Naive thymus-derived CD4-positive, alpha-beta T cell (primary cell): ENCODE data around the gene GCDH. TPM values are rescaled to one million over a fixed set of nuclear protein-coding genes. Genes with fewer than 3 reads are reported as not detected.

Experiments
- ATAC-seq: fragments of 150-1000 bp; cut with Tn5 transposase; 2 replicates; pipeline ENCODE4 v1.10.0; 2021; ENCODE audit warnings: mild to moderate bottlenecking, moderate library complexity
- CTCF ChIA-PET: fragments of 350-600 bp; sonication (Branson Sonifier 250); formaldehyde crosslinking; loops from one replicate; lab custom pipeline; 2021; ENCODE audit warnings: antibody characterized with exemption; lab: Charles Lee
- POLR2A ChIA-PET: fragments of 350-600 bp; sonication (Branson Sonifier 250); formaldehyde crosslinking; loops from one replicate; lab custom pipeline; 2021; ENCODE audit warnings: antibody characterized with exemption, inconsistent platforms; lab: Charles Lee
- DNase-seq, 9 donors: peaks; one replicate each; pipeline versions ENCODE4 v3.0.0 to v3.0.0-alpha.2; 2020 to 2022; ENCODE audit warnings: mixed read lengths in 1 of 9
- H3K27ac ChIP-seq: one replicate; pipeline ENCODE4 v1.7.0; 2013; ENCODE audit warnings: mild to moderate bottlenecking, low read depth, low read length, moderate library complexity
- H3K27me3 ChIP-seq, 2 donors: one replicate each; pipeline ENCODE4 v1.7.0; 2013; ENCODE audit warnings: low read length in 2 of 2, mild to moderate bottlenecking in 2 of 2, moderate library complexity in 2 of 2; ENCODE audit not compliant: control insufficient read depth in 2 of 2, insufficient read depth in 2 of 2
- H3K36me3 ChIP-seq, 3 experiments: 1 replicate in 2 of 3; 2 replicates in 1 of 3; pipeline ENCODE4 v1.7.0; 2013; ENCODE audit warnings: low read length in 3 of 3, mild to moderate bottlenecking in 3 of 3, moderate library complexity in 1 of 3; ENCODE audit not compliant: insufficient read depth in 3 of 3, control insufficient read depth in 2 of 3
- H3K4me1 ChIP-seq, 2 donors: one replicate each; pipeline ENCODE4 v1.7.0; 2013; ENCODE audit warnings: low read length in 2 of 2, mild to moderate bottlenecking in 2 of 2, moderate library complexity in 1 of 2; ENCODE audit not compliant: control insufficient read depth in 2 of 2, insufficient read depth in 2 of 2
- H3K4me3 ChIP-seq: 2 replicates; pipeline ENCODE4 v1.7.0; 2013; ENCODE audit warnings: mild to moderate bottlenecking, low read length
- H3K9me3 ChIP-seq, 3 experiments: 1 replicate in 2 of 3; 2 replicates in 1 of 3; pipeline ENCODE4 v1.7.0; 2013; ENCODE audit warnings: low read length in 3 of 3; ENCODE audit not compliant: control insufficient read depth in 2 of 3
- H3K27ac Mint-ChIP-seq, 9 donors: one replicate each; pipeline ENCODE4 v1.8.0; 2020 to 2022; ENCODE audit warnings: mixed read lengths in 9 of 9, mild to moderate bottlenecking in 8 of 9, moderate library complexity in 5 of 9, inconsistent platforms in 2 of 9
- H3K27me3 Mint-ChIP-seq, 5 donors: one replicate each; pipeline ENCODE4 v1.8.0; 2021 to 2022; ENCODE audit warnings: mixed read lengths in 5 of 5, mild to moderate bottlenecking in 1 of 5
- H3K36me3 Mint-ChIP-seq, 5 donors: one replicate each; pipeline ENCODE4 v1.8.0; 2020 to 2022; ENCODE audit warnings: mixed read lengths in 5 of 5, mild to moderate bottlenecking in 3 of 5, inconsistent platforms in 1 of 5
- H3K4me1 Mint-ChIP-seq, 7 donors: one replicate each; pipeline ENCODE4 v1.8.0; 2020 to 2022; ENCODE audit warnings: mixed read lengths in 7 of 7, mild to moderate bottlenecking in 3 of 7, inconsistent platforms in 1 of 7
- H3K4me3 Mint-ChIP-seq, 10 donors: one replicate each; pipeline ENCODE4 v1.8.0; 2020 to 2022; ENCODE audit warnings: mild to moderate bottlenecking in 10 of 10, mixed read lengths in 10 of 10, moderate library complexity in 6 of 10, inconsistent platforms in 2 of 10
- H3K9me3 Mint-ChIP-seq, 11 donors: one replicate each; pipeline ENCODE4 v1.8.0; 2020 to 2022; ENCODE audit warnings: mixed read lengths in 11 of 11, mild to moderate bottlenecking in 4 of 11, inconsistent platforms in 1 of 11, moderate library complexity in 1 of 11
- intact Hi-C, 2 donors: fragments of 100-400 bp; cut with micrococcal nuclease; formaldehyde crosslinking; loops; one replicate each; pipeline ENCODE4 v1.15.1; 2023
- microRNA-seq: library from miRNA; unstranded; fragments of <30 nt; microRNA quantifications from one replicate; pipeline ENCODE4 v1.2.0, GENCODE V29; 2022; ENCODE audit warnings: borderline microRNAs expressed
- polyA plus RNA-seq, 2 donors: library from polyadenylated mRNA; unstranded; fragments of 300-500 nt; fragmentation: Illumina TruSeq; gene quantifications; one replicate each; pipeline ENCODE4 v1.2.3, GENCODE V29; 2021
- total RNA-seq, 6 experiments: library from RNA in 5 of 6; stranded (reverse) in 5 of 6; gene quantifications; 1 replicate in 5 of 6; 2 replicates in 1 of 6; pipeline ENCODE4 v1.2.3 and lab custom pipeline; 2021 to 2026

The GCDH gene
- total and polyA plus RNA-seq, 7 experiments from 2014 or later: 22.0 to 74.2 (median 44.8) TPM

GRCh38 chr19:12947702-12948611, 57.0 kb downstream of the GCDH start:
- Mint-ChIP-seq H3K36me3 (peaks cover 0 to 43% (median 15%) of the 10 kb centered on the region in 5 donors), H3K9me3 (peaks cover 0 to 4% (median 0%) of the 10 kb centered on the region in 11 donors), H3K27ac (peak overlapping the region in 4 of 9 donors; percentile 34 to 90 (median 68)), H3K4me1 (peaks cover 19 to 51% (median 34%) of the 10 kb centered on the region in 7 donors), H3K4me3 (peak overlapping the region in 3 of 10 donors; percentile 1 to 35 (median 25)), H3K27me3 (peaks cover 0 to 3% (median 0%) of the 10 kb centered on the region in 5 donors)
- ChIA-PET POLR2A (interaction anchor here (0.7 to 2.3 kb wide), 7 partner anchors 9 to 69 kb away, joined by 3 to 15 read pairs (median 7); partner anchors contain the start of genes CALR, FARSA, GADD45GIP1 and GCDH), CTCF (interaction anchor here (1.6 kb wide), 1 partner anchor 17 kb away, joined by 6 read pairs; no protein-coding TSS in a partner anchor)
- Histone ChIP-seq H3K36me3 (peaks cover 13 to 76% (median 34%) of the 10 kb centered on the region in 3 experiments), H3K4me1 (peaks cover 15 to 23% of the 10 kb centered on the region in 2 donors), H3K27ac (peak overlapping the region; percentile 86), H3K9me3 (no peaks in the 10 kb centered on the region), H3K4me3 (no peak overlapping the region), H3K27me3 (no peaks in the 10 kb centered on the region)
- intact Hi-C loops: no loop called here
- ATAC-seq (no peak), DNase-seq (no peak)

GRCh38 chr19:12948612-12949362, 57.8 kb downstream of the GCDH start:
- H3K4me3 ChIP-seq: no peak overlapping the region
- Mint-ChIP-seq H3K27ac (peak overlapping the region in 1 of 9 donors; percentile 34), H3K9me3 (peaks cover 0 to 4% (median 0%) of the 10 kb centered on the region in 11 donors), H3K4me3 (no peak overlapping the region), H3K27me3 (peaks cover 0 to 3% (median 0%) of the 10 kb centered on the region in 5 donors), H3K36me3 (peaks cover 0 to 36% (median 9%) of the 10 kb centered on the region in 5 donors), H3K4me1 (peaks cover 13 to 47% (median 28%) of the 10 kb centered on the region in 7 donors)
- ChIA-PET CTCF (interaction anchor here (1.6 kb wide), 1 partner anchor 16 kb away, joined by 6 read pairs; no protein-coding TSS in a partner anchor), POLR2A (interaction anchor here (0.7 to 2.0 kb wide), 6 partner anchors 8 to 70 kb away, joined by 3 to 13 read pairs (median 6); partner anchors contain the start of genes CALR, FARSA, GADD45GIP1 and GCDH)
- H3K27ac ChIP-seq: no peak overlapping the region
- DNase-seq (no peak), ATAC-seq (no peak)
- peaks cover 15 to 16% of the 10 kb centered on the region in 2 donors for H3K4me1 ChIP-seq
- no peaks in the 10 kb centered on the region for H3K9me3 ChIP-seq
- H3K27me3 ChIP-seq: no peaks in the 10 kb centered on the region
- peaks cover 4 to 76% (median 26%) of the 10 kb centered on the region in 3 experiments for H3K36me3 ChIP-seq
- intact Hi-C loops: no loop called here

Small RNAs within 50 kb of the gene (microRNA-seq; reads per million reads assigned to microRNA genes)
- not detected for gene MIR5695
- not detected for gene MIR6515
- not detected for gene MIR6794

Other genes starting within 250 kb of the GCDH start
- gene MAN2B1, start 224.4 kb upstream of the GCDH start, total RNA-seq: 100 to 1,000 TPM; 105 to 215 (median 138) TPM
- gene MAN2B1, start 224.4 kb upstream of the GCDH start, polyA plus RNA-seq: 10 to 100 TPM; 40.6 to 59.5 TPM
- 10 to 100 TPM in 3 of 5 experiments, 1 to 10 TPM in 2; 7.8 to 18.6 (median 14.7) TPM for gene WDR83, start 224.4 kb upstream of the GCDH start, total RNA-seq
- gene WDR83, start 224.4 kb upstream of the GCDH start, polyA plus RNA-seq: 10 to 100 TPM; 13.9 to 20.6 TPM
- 100 to 1,000 TPM; 125 to 223 (median 174) TPM for gene DHPS, start 209.3 kb upstream of the GCDH start, total RNA-seq
- gene DHPS, start 209.3 kb upstream of the GCDH start, polyA plus RNA-seq: 100 to 1,000 TPM; 113 to 124 TPM
- gene GNG14, start 203.2 kb upstream of the GCDH start, total RNA-seq: not detected
- gene GNG14, start 203.2 kb upstream of the GCDH start, polyA plus RNA-seq: not detected
- 1 to 10 TPM; 2.5 to 8.6 (median 4.3) TPM for gene FBXW9, start 194.5 kb upstream of the GCDH start, total RNA-seq
- 1 to 10 TPM; 4.9 to 8.5 TPM for gene FBXW9, start 194.5 kb upstream of the GCDH start, polyA plus RNA-seq
- gene TNPO2, start 167.2 kb upstream of the GCDH start, total RNA-seq: 10 to 100 TPM; 53.5 to 78.7 (median 62.5) TPM
- gene TNPO2, start 167.2 kb upstream of the GCDH start, polyA plus RNA-seq: 1 to 10 TPM; 2.0 to 3.8 TPM
- 100 to 1,000 TPM; 175 to 225 (median 192) TPM for gene TRIR, start 156.5 kb upstream of the GCDH start, total RNA-seq
- gene TRIR, start 156.5 kb upstream of the GCDH start, polyA plus RNA-seq: 100 to 1,000 TPM; 177 to 216 TPM
- 10 to 100 TPM; 22.6 to 60.3 (median 27.0) TPM for gene GET3, start 153.7 kb upstream of the GCDH start, total RNA-seq
- 10 to 100 TPM; 47.1 to 50.4 TPM for gene GET3, start 153.7 kb upstream of the GCDH start, polyA plus RNA-seq
- not detected for gene BEST2, start 139.4 kb upstream of the GCDH start, total RNA-seq
- not detected for gene BEST2, start 139.4 kb upstream of the GCDH start, polyA plus RNA-seq
- gene HOOK2, start 115.6 kb upstream of the GCDH start, total RNA-seq: 10 to 100 TPM; 16.6 to 37.5 (median 22.3) TPM
- gene HOOK2, start 115.6 kb upstream of the GCDH start, polyA plus RNA-seq: 1 to 10 TPM; 4.0 to 5.3 TPM
- 1,000 to 10,000 TPM in 2 of 5 experiments, 100 to 1,000 TPM in 3; 107 to 2,198 (median 203) TPM for gene JUNB, start 99.7 kb upstream of the GCDH start, total RNA-seq
- 1,000 to 10,000 TPM in 1 of 2 donors, 100 to 1,000 TPM in 1; 690 to 1,125 TPM for gene JUNB, start 99.7 kb upstream of the GCDH start, polyA plus RNA-seq
- gene PRDX2, start 89.4 kb upstream of the GCDH start, total RNA-seq: 100 to 1,000 TPM in 3 of 5 experiments, 10 to 100 TPM in 2; 75.1 to 297 (median 117) TPM
- 100 to 1,000 TPM; 313 to 359 TPM for gene PRDX2, start 89.4 kb upstream of the GCDH start, polyA plus RNA-seq
- 10 to 100 TPM in 1 of 5 experiments, 1 to 10 TPM in 2, under 1 TPM in 1, not detected in 1; 0.80 to 18.9 (median 2.1) TPM for gene THSD8, start 89.1 kb upstream of the GCDH start, total RNA-seq
- gene THSD8, start 89.1 kb upstream of the GCDH start, polyA plus RNA-seq: not detected
- gene RNASEH2A, start 84.6 kb upstream of the GCDH start, total RNA-seq: 10 to 100 TPM in 2 of 5 experiments, 1 to 10 TPM in 3; 1.6 to 30.9 (median 9.3) TPM
- 10 to 100 TPM; 20.3 to 20.4 TPM for gene RNASEH2A, start 84.6 kb upstream of the GCDH start, polyA plus RNA-seq
- gene RTBDN, start 56.6 kb upstream of the GCDH start, total RNA-seq: not detected
- not detected for gene RTBDN, start 56.6 kb upstream of the GCDH start, polyA plus RNA-seq
- under 1 TPM in 4 of 5 experiments, not detected in 1; 0.51 to 0.93 (median 0.71) TPM for gene MAST1, start 52.6 kb upstream of the GCDH start, total RNA-seq
- 1 to 10 TPM in 1 of 2 donors, under 1 TPM in 1; 0.70 to 3.5 TPM for gene MAST1, start 52.6 kb upstream of the GCDH start, polyA plus RNA-seq
- 10 to 100 TPM; 14.2 to 29.9 (median 28.1) TPM for gene DNASE2, start 9.7 kb upstream of the GCDH start, total RNA-seq
- gene DNASE2, start 9.7 kb upstream of the GCDH start, polyA plus RNA-seq: 10 to 100 TPM; 43.6 to 52.9 TPM
- under 1 TPM in 2 of 5 experiments, not detected in 3; 0.32 to 0.41 TPM for gene KLF1, start 4.0 kb upstream of the GCDH start, total RNA-seq
- gene KLF1, start 4.0 kb upstream of the GCDH start, polyA plus RNA-seq: not detected
- gene SYCE2, start 28.1 kb downstream of the GCDH start, total RNA-seq: 1 to 10 TPM in 3 of 5 experiments, under 1 TPM in 1, not detected in 1; 0.78 to 3.3 (median 2.3) TPM
- gene SYCE2, start 28.1 kb downstream of the GCDH start, polyA plus RNA-seq: 1 to 10 TPM in 1 of 2 donors, not detected in 1; 1.4 TPM
- 100 to 1,000 TPM in 1 of 5 experiments, 10 to 100 TPM in 4; 25.9 to 109 (median 52.6) TPM for gene FARSA, start 42.6 kb downstream of the GCDH start, total RNA-seq
- 10 to 100 TPM; 58.0 to 88.3 TPM for gene FARSA, start 42.6 kb downstream of the GCDH start, polyA plus RNA-seq
- 1,000 to 10,000 TPM in 1 of 5 experiments, 100 to 1,000 TPM in 4; 449 to 1,130 (median 502) TPM for gene CALR, start 47.4 kb downstream of the GCDH start, total RNA-seq
- 100 to 1,000 TPM; 142 to 155 TPM for gene CALR, start 47.4 kb downstream of the GCDH start, polyA plus RNA-seq
- gene RAD23A, start 54.7 kb downstream of the GCDH start, total RNA-seq: 100 to 1,000 TPM in 2 of 5 experiments, 10 to 100 TPM in 3; 75.0 to 111 (median 96.4) TPM
- 10 to 100 TPM; 85.5 to 87.2 TPM for gene RAD23A, start 54.7 kb downstream of the GCDH start, polyA plus RNA-seq
- gene GADD45GIP1, start 66.1 kb downstream of the GCDH start, total RNA-seq: 10 to 100 TPM in 4 of 5 experiments, 1 to 10 TPM in 1; 8.5 to 17.0 (median 13.8) TPM
- 10 to 100 TPM; 58.1 to 60.3 TPM for gene GADD45GIP1, start 66.1 kb downstream of the GCDH start, polyA plus RNA-seq
- gene DAND5, start 78.4 kb downstream of the GCDH start, total RNA-seq: not detected
- not detected for gene DAND5, start 78.4 kb downstream of the GCDH start, polyA plus RNA-seq
- 1 to 10 TPM; 2.4 to 7.7 (median 6.3) TPM for gene NFIX, start 104.3 kb downstream of the GCDH start, total RNA-seq
- gene NFIX, start 104.3 kb downstream of the GCDH start, polyA plus RNA-seq: under 1 TPM; 0.41 to 0.77 TPM
- 10 to 100 TPM in 1 of 5 experiments, 1 to 10 TPM in 4; 4.6 to 22.6 (median 7.8) TPM for gene LYL1, start 211.7 kb downstream of the GCDH start, total RNA-seq
- gene LYL1, start 211.7 kb downstream of the GCDH start, polyA plus RNA-seq: 1 to 10 TPM; 2.4 to 2.9 TPM
- 10 to 100 TPM; 64.2 to 96.4 (median 87.8) TPM for gene TRMT1, start 225.6 kb downstream of the GCDH start, total RNA-seq
- 10 to 100 TPM; 22.6 to 36.3 TPM for gene TRMT1, start 225.6 kb downstream of the GCDH start, polyA plus RNA-seq
- 10 to 100 TPM; 18.0 to 72.7 (median 22.4) TPM for gene NACC1, start 227.1 kb downstream of the GCDH start, total RNA-seq
- 1 to 10 TPM; 1.7 to 2.0 TPM for gene NACC1, start 227.1 kb downstream of the GCDH start, polyA plus RNA-seq